ENCODE results near the gene CLTA.

GRCh38 chr9:36152741-36153438 lies 37.8 kb upstream of the CLTA start:
- no peak for TF ChIP-seq EZH2 (IDR thresholded peaks at IDR 0.05)
- TF ChIP-seq CTCF (IDR thresholded peaks at IDR 0.05), result no peak
